GM18519 (cell line): ENCODE measurements around the gene FDXR.

Experiments used
- ATAC-seq: cut with Tn5 transposase; IDR thresholded peaks from one replicate; pipeline ENCODE4 v1.9.1; 2021; ENCODE audit warnings: mild to moderate bottlenecking, moderate library complexity; ENCODE audit not compliant: unreplicated experiment, low FRiP score

FDXR gene

GRCh38 chr17:74818291-74818938 lies 54.4 kb downstream of the FDXR start:
- no peak for ATAC-seq

DNA sequence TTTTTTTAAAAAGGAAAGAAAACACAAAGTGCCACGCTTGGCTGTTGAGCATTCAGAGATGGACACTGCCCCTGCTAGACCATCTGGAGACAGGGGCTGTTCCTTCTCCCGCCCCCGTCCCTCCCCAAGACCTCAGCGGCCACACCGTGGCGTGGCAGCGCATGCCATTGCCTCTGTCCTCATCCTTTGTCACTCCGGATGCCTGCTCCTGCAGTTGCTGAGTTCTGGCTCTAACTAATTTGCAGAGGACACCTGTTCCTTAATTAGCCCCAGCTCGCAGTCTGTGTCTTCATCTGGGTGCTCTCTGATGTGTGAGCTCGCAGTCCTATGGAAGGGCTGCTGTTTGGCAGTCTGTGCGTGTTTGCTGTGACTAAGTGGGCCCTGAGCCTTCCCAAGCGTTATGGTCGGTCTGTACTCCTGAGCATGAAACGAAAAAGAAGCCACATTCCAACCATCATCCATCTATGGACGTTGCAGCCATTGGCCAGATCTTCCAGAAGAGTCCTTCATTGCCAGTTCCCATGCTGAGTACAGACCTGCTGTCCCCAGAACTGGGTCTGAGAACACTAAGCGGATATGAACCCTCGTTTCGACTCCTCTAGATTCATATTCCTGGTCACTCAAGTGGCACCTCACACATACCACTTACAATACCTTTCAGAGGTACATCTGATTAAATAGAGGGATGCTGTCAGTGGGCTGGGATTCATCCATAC lies 55.7 kb downstream of the FDXR start:
- ATAC-seq = no peak

GRCh38 chr17:74815550-74816370 lies 57.0 kb downstream of the FDXR start:
- ATAC-seq = no peak

- ATAC-seq = no peak
Observed at GRCh38 chr17:74815067-74815466, 57.7 kb downstream of the FDXR start.

DNA sequence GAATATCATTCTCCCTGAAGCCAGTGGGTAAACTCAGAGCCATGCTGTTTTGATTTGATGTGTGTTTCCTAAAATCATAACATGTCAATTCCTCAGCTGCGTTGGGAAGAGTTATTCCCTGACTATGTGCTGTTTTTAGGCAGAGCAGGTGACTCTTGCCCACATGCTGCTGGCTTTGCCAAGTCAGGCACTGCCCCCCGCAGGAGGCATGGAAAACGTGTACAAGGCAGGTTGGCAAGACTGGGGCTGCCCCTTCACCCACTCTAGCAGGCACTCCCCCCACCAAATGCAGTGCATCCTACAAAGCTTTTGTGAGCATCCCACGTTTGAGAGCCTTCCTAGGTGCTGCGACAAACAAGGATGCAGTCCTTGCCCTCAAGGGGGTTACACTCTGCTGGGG lies 58.3 kb downstream of the FDXR start:
- ATAC-seq = no peak
